Panc1 (cell line): ENCODE data around the gene BRI3BP. TPM values are rescaled to one million over a fixed set of nuclear protein-coding genes. Genes with fewer than 3 reads are reported as not detected.

Source experiments
- ATAC-seq: fragments of 200-7000 bp; cut with Tn5 transposase; 2 replicates; pipeline ENCODE4 v1.9.1; 2020; ENCODE audit warnings: mild to moderate bottlenecking, moderate library complexity
- BruUV-seq: library from RNA; stranded (reverse); fragments of 400-500 nt; replicated peaks from 2 replicates; lab custom pipeline; 2021; lab: Mats Ljungman, UMichigan
- CTCF ChIA-PET: fragments of 300-600 bp; sonication (Branson Sonifier 250); formaldehyde crosslinking; loops from one replicate; lab custom pipeline; 2022; ENCODE audit warnings: antibody characterized with exemption; lab: Charles Lee
- POLR2A ChIA-PET: fragments of 300-600 bp; sonication (Branson Sonifier 250); formaldehyde crosslinking; loops from one replicate; lab custom pipeline; 2022; ENCODE audit warnings: antibody characterized with exemption; lab: Charles Lee
- DNase-seq: peaks from one replicate; pipeline ENCODE4 v3.0.0-alpha.2; 2010; ENCODE audit warnings: low read depth, low spot score
- H3K27ac ChIP-seq: 2 replicates; pipeline ENCODE4 v1.5.1; 2011; ENCODE audit warnings: mild to moderate bottlenecking, low read length, inconsistent platforms
- H3K27me3 ChIP-seq: fragments of 200-500 bp; sonication (Bioruptor generic); 2 replicates; pipeline ENCODE4 v1.6.0; 2014; ENCODE audit warnings: low read length, inconsistent platforms; ENCODE audit not compliant: control insufficient read depth, insufficient read depth
- H3K36me3 ChIP-seq: fragments of 200-500 bp; sonication (Bioruptor generic); 2 replicates; pipeline ENCODE4 v1.5.1; 2014; ENCODE audit warnings: inconsistent platforms, mild to moderate bottlenecking, low read length, moderate library complexity; ENCODE audit not compliant: control insufficient read depth, insufficient read depth
- H3K4me1 ChIP-seq: 2 replicates; pipeline ENCODE4 v1.5.1; 2011; ENCODE audit warnings: inconsistent platforms, mild to moderate bottlenecking, low read length, moderate library complexity; ENCODE audit not compliant: control insufficient read depth, insufficient read depth
- H3K4me3 ChIP-seq, 2 experiments: 2 replicates each; pipeline ENCODE4 v1.5.1; 2011 to 2012; ENCODE audit warnings: low read depth in 2 of 2, low read length in 2 of 2, mild to moderate bottlenecking in 2 of 2, inconsistent platforms in 1 of 2, moderate library complexity in 1 of 2
- H3K9me3 ChIP-seq: fragments of 200-500 bp; sonication (Bioruptor generic); 2 replicates; pipeline ENCODE4 v1.5.1; 2014; ENCODE audit warnings: low read depth, mild to moderate bottlenecking, inconsistent platforms, low read length, moderate library complexity; ENCODE audit not compliant: control insufficient read depth, insufficient read depth
- POLR2AphosphoS5 ChIP-seq: IDR thresholded peaks from 2 replicates; pipeline ENCODE4 v1.6.1; 2012; ENCODE audit warnings: mild to moderate bottlenecking, low read depth, low read length, moderate library complexity
- SIN3A ChIP-seq: IDR thresholded peaks from 2 replicates; pipeline ENCODE4 v1.6.1; 2012; ENCODE audit warnings: low read depth, mild to moderate bottlenecking, low read length, moderate library complexity, borderline replicate concordance; ENCODE audit not compliant: insufficient read depth
- TCF7L2 ChIP-seq: IDR thresholded peaks from 2 replicates; pipeline ENCODE4 v1.6.1; 2011; ENCODE audit warnings: mild to moderate bottlenecking, low read depth, low read length, inconsistent platforms
- in situ Hi-C: cut with HindIII; loops from 2 replicates; pipeline ENCODE4 v1.10.0; 2016; ENCODE audit warnings: low sequenced_read_pairs, low pct_unique_long_range_greater_than_20kb
- intact Hi-C: fragments of 100-400 bp; cut with micrococcal nuclease; formaldehyde crosslinking; loops from one replicate; pipeline ENCODE4 v1.10.0; 2022; ENCODE audit not compliant: unreplicated experiment
- total RNA-seq: library from RNA; stranded (reverse); gene quantifications from one replicate; pipeline ENCODE4 v1.2.1, GENCODE V29; 2021; ENCODE audit not compliant: unreplicated experiment
- TF ChIP-seq, protein P1 (sequence below), 2 experiments: IDR thresholded peaks; 2 replicates each; pipeline ENCODE4 v1.6.1; 2011 to 2012; ENCODE audit warnings: low read depth in 2 of 2, control low read depth in 1 of 2, low read length in 1 of 2, mild to moderate bottlenecking in 1 of 2, moderate library complexity in 1 of 2; ENCODE audit not compliant: insufficient read depth in 1 of 2
- TF ChIP-seq, protein P2 (sequence below): fragments of 450-650 bp; IDR thresholded peaks from 2 replicates; pipeline ENCODE4 v1.5.1; 2017; ENCODE audit warnings: mild to moderate bottlenecking

The BRI3BP gene
- total RNA-seq, 1 experiment from 2014 or later: 35.1 TPM

DNA sequence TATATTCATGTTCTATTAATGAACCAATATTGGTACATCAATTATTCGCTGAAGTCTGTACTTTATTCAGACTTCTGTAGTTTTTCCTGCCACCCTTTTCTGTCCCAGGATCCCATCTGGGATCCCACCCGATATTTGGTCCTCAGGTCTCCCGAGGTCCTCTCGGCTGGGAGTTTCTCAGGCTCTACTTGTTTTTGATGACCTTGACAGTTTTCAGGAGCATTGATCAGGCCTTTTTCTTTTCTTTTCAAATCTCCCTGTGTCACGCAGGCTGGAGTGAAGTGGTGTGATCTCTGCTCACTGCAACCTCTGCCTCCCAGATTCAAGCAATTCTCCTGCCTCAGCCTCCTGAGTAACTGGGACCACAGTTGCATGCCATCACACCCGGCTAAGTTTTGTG is 11.2 kb downstream of the BRI3BP start:
- TF ChIP-seq, protein P1, sequence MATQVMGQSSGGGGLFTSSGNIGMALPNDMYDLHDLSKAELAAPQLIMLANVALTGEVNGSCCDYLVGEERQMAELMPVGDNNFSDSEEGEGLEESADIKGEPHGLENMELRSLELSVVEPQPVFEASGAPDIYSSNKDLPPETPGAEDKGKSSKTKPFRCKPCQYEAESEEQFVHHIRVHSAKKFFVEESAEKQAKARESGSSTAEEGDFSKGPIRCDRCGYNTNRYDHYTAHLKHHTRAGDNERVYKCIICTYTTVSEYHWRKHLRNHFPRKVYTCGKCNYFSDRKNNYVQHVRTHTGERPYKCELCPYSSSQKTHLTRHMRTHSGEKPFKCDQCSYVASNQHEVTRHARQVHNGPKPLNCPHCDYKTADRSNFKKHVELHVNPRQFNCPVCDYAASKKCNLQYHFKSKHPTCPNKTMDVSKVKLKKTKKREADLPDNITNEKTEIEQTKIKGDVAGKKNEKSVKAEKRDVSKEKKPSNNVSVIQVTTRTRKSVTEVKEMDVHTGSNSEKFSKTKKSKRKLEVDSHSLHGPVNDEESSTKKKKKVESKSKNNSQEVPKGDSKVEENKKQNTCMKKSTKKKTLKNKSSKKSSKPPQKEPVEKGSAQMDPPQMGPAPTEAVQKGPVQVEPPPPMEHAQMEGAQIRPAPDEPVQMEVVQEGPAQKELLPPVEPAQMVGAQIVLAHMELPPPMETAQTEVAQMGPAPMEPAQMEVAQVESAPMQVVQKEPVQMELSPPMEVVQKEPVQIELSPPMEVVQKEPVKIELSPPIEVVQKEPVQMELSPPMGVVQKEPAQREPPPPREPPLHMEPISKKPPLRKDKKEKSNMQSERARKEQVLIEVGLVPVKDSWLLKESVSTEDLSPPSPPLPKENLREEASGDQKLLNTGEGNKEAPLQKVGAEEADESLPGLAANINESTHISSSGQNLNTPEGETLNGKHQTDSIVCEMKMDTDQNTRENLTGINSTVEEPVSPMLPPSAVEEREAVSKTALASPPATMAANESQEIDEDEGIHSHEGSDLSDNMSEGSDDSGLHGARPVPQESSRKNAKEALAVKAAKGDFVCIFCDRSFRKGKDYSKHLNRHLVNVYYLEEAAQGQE (IDR thresholded peaks at IDR 0.05; ENCODE audit: insufficient read depth in 1 of 2, low read depth in 2 of 2, low read length in 1 of 2): no peak
- TF ChIP-seq TCF7L2 (no peak), SIN3A (no peak), POLR2AphosphoS5 (no peak)
- TF ChIP-seq, protein P2, sequence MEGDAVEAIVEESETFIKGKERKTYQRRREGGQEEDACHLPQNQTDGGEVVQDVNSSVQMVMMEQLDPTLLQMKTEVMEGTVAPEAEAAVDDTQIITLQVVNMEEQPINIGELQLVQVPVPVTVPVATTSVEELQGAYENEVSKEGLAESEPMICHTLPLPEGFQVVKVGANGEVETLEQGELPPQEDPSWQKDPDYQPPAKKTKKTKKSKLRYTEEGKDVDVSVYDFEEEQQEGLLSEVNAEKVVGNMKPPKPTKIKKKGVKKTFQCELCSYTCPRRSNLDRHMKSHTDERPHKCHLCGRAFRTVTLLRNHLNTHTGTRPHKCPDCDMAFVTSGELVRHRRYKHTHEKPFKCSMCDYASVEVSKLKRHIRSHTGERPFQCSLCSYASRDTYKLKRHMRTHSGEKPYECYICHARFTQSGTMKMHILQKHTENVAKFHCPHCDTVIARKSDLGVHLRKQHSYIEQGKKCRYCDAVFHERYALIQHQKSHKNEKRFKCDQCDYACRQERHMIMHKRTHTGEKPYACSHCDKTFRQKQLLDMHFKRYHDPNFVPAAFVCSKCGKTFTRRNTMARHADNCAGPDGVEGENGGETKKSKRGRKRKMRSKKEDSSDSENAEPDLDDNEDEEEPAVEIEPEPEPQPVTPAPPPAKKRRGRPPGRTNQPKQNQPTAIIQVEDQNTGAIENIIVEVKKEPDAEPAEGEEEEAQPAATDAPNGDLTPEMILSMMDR: no peak
- Histone ChIP-seq H3K4me1 (no peaks in the 10 kb centered on the region), H3K36me3 (no peaks in the 10 kb centered on the region), H3K9me3 (no peaks in the 10 kb centered on the region), H3K27ac (no peak overlapping the region), H3K4me3 (no peak overlapping the region), H3K27me3 (no peaks in the 10 kb centered on the region)
- in situ Hi-C loops (no loop called here), intact Hi-C loops (no loop called here)
- ChIA-PET POLR2A (no interaction called here), CTCF (no interaction called here)
- no TSS peak for BruUV-seq
- ATAC-seq (no peak), DNase-seq (no peak)

DNA sequence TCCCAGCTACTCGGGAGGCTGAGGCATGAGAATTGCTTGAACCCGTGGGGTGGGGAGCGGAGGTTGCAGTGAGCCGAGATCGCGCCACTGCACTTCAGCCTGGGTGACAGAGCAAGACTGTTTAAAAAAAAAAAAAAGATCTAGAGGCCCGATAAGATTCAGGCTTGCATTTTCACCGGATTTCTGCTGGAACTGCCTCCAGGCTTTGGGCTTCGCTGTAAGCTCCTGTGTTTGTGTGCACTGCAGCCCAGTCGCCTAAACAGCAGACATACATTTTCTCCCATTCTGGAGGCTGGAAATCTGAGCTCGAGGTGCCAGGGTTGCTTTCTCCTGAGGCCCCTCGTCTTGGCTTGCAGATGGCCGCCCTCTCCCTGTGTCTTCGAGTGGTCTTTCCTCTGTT is 12.2 kb downstream of the BRI3BP start:
- Histone ChIP-seq H3K27ac (no peak overlapping the region), H3K4me1 (no peaks in the 10 kb centered on the region), H3K9me3 (no peaks in the 10 kb centered on the region), H3K36me3 (no peaks in the 10 kb centered on the region), H3K4me3 (no peak overlapping the region), H3K27me3 (no peaks in the 10 kb centered on the region)
- in situ Hi-C loops: no loop called here
- CTCF ChIA-PET: no interaction called here
- no peak for TF ChIP-seq SIN3A
- TF ChIP-seq, protein P1 (IDR thresholded peaks at IDR 0.05; ENCODE audit: insufficient read depth in 1 of 2, low read depth in 2 of 2, low read length in 1 of 2): no peak
- no peak for TF ChIP-seq POLR2AphosphoS5
- no peak for TF ChIP-seq TCF7L2
- TF ChIP-seq, protein P2: no peak
- BruUV-seq: no TSS peak
- no peak for ATAC-seq
- POLR2A ChIA-PET: no interaction called here
- intact Hi-C loops: no loop called here
- no peak for DNase-seq
